ENCODE measurements around the gene ZC3H6.

GRCh38 chr2:112317303-112318158 lies 42.1 kb downstream of the ZC3H6 start:
- TF ChIP-seq ZNF138 (CRISPR knock-in tag; conservative IDR thresholded peaks at IDR 0.05) (no peak), CTCF (IDR thresholded peaks at IDR 0.05) (no peak), ERG (CRISPR knock-in tag; IDR thresholded peaks at IDR 0.05) (no peak)

Data from WTC11 (cell line).